SH-SY5Y (cell line): Measurements from ENCODE around the gene UBE2R2.

Experiments
- GATA2 ChIP-seq: IDR thresholded peaks from 2 replicates; pipeline ENCODE4 v1.6.1; 2011; ENCODE audit warnings: mild to moderate bottlenecking, low read depth, low read length
- GATA3 ChIP-seq: IDR thresholded peaks from 2 replicates; pipeline ENCODE4 v1.6.1; 2011; ENCODE audit warnings: low read depth, mild to moderate bottlenecking, low read length, moderate library complexity

DNA sequence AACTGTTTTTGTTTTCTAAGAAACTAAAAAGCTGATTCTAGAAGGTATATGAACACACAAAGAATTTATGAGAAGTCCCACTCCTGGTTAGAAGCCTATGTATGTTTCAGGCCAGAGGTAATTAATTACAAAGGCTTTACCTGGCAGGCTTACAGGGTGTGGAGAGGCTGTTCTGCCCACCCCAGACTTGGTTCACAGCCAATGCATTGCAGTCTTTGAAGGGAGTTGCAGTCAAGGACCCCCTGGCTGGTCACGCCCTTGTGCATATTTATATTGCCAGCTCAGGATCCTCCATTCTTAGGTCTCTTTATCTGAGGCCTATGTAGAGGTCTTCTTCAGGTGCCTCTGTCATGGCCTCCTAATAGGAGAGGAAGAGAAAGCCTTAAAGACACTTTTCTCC lies 35.2 kb upstream of the UBE2R2 start:
- TF ChIP-seq GATA2, result no peak
- TF ChIP-seq GATA3, result no peak
